NCI-H1694 treated with DMSO at 0.1 percent for 48 hours (cell line): ENCODE results near the gene ARRDC1.
A peak's percentile ranks its signal among the peaks of the same experiment; 100 is the strongest.
"Not testable (repeated sequence)": the region's sequence is repeated elsewhere in the genome, so short reads cannot be mapped to it uniquely, and the experiment has no call there.

Experiments used
- DNase-seq: peaks from one replicate; lab custom pipeline; 2025; lab: John Stamatoyannopoulos, UW

ARRDC1 gene

GRCh38 chr9:137586854-137587253, 18.6 kb upstream of the ARRDC1 start:
- DNase-seq, result no peak

GRCh38 chr9:137588311-137588710, 17.2 kb upstream of the ARRDC1 start:
- DNase-seq, result no peak

- no peak for DNase-seq
Observed at GRCh38 chr9:137588891-137589290, 16.6 kb upstream of the ARRDC1 start.

GRCh38 chr9:137589441-137590122, 15.9 kb upstream of the ARRDC1 start:
- no peak for DNase-seq

- DNase-seq, result no peak
Observed at GRCh38 chr9:137590123-137590468, 15.4 kb upstream of the ARRDC1 start.

- DNase-seq, result peak; percentile 47
Observed at GRCh38 chr9:137590469-137591383, 14.8 kb upstream of the ARRDC1 start, which contains the start of gene ZMYND19. Gene ZMYND19 (minus strand): TSS chr9:137590512. CDS start chr9:137590263, 249 bp downstream.

GRCh38 chr9:137592767-137593166, 12.7 kb upstream of the ARRDC1 start:
- DNase-seq, result no peak

GRCh38 chr9:137593176-137593575, 12.3 kb upstream of the ARRDC1 start:
- DNase-seq, result no peak

- DNase-seq, result not testable (repeated sequence)
Observed at GRCh38 chr9:137596577-137596976, 8.9 kb upstream of the ARRDC1 start.

- no peak for DNase-seq
Observed at GRCh38 chr9:137598943-137599342, 6.5 kb upstream of the ARRDC1 start.

- no peak for DNase-seq
Observed at GRCh38 chr9:137602661-137603060, 2.8 kb upstream of the ARRDC1 start.

GRCh38 chr9:137603879-137604278, 1.6 kb upstream of the ARRDC1 start:
- DNase-seq, result no peak

- DNase-seq, result no peak
Observed at GRCh38 chr9:137604345-137605086, 970 bp upstream of the ARRDC1 start.

- DNase-seq, result no peak
Observed at GRCh38 chr9:137606005-137606621, 627 bp downstream of the ARRDC1 start.

- DNase-seq, result no peak
Observed at GRCh38 chr9:137606734-137607138, 1.2 kb downstream of the ARRDC1 start.

GRCh38 chr9:137607141-137607857, 1.8 kb downstream of the ARRDC1 start:
- no peak for DNase-seq

- no peak for DNase-seq
Observed at GRCh38 chr9:137610944-137611343, 5.5 kb downstream of the ARRDC1 start.

GRCh38 chr9:137611623-137612609, 6.4 kb downstream of the ARRDC1 start:
- DNase-seq, result no peak

GRCh38 chr9:137612741-137613142, 7.3 kb downstream of the ARRDC1 start:
- DNase-seq, result no peak

- DNase-seq, result no peak
Observed at GRCh38 chr9:137613259-137613658, 7.8 kb downstream of the ARRDC1 start.
